ENCODE data around the gene FLACC1. TPM values are rescaled to one million over a fixed set of nuclear protein-coding genes. Genes with fewer than 3 reads are reported as not detected.

The FLACC1 gene
- total RNA-seq, 1 experiment from 2014 or later: 0.17 TPM

- TF ChIP-seq, protein P1, sequence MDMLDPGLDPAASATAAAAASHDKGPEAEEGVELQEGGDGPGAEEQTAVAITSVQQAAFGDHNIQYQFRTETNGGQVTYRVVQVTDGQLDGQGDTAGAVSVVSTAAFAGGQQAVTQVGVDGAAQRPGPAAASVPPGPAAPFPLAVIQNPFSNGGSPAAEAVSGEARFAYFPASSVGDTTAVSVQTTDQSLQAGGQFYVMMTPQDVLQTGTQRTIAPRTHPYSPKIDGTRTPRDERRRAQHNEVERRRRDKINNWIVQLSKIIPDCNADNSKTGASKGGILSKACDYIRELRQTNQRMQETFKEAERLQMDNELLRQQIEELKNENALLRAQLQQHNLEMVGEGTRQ (CRISPR knock-in tag; IDR thresholded peaks at IDR 0.05): no peak
- no peak for TF ChIP-seq GRHL2 (CRISPR knock-in tag; IDR thresholded peaks at IDR 0.05; ENCODE audit: insufficient replicate concordance, severe bottlenecking)
- TF ChIP-seq GTF2I (CRISPR knock-in tag; conservative IDR thresholded peaks at IDR 0.05): no peak
- TF ChIP-seq, protein P2, sequence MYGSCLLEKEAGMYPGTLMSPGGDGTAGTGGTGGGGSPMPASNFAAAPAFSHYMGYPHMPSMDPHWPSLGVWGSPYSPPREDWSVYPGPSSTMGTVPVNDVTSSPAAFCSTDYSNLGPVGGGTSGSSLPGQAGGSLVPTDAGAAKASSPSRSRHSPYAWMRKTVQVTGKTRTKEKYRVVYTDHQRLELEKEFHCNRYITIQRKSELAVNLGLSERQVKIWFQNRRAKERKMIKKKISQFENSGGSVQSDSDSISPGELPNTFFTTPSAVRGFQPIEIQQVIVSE (CRISPR knock-in tag; IDR thresholded peaks at IDR 0.05; ENCODE audit: borderline replicate concordance): no peak
- no peak for TF ChIP-seq ATF3 (CRISPR knock-in tag; conservative IDR thresholded peaks at IDR 0.05)
- no peak for TF ChIP-seq AFF4 (CRISPR knock-in tag; IDR thresholded peaks at IDR 0.05; ENCODE audit: borderline replicate concordance)
- TF ChIP-seq NFE2L1 (CRISPR knock-in tag; IDR thresholded peaks at IDR 0.05): no peak
- no peak for TF ChIP-seq AR (CRISPR knock-in tag; IDR thresholded peaks at IDR 0.05)
- TF ChIP-seq, protein P3, sequence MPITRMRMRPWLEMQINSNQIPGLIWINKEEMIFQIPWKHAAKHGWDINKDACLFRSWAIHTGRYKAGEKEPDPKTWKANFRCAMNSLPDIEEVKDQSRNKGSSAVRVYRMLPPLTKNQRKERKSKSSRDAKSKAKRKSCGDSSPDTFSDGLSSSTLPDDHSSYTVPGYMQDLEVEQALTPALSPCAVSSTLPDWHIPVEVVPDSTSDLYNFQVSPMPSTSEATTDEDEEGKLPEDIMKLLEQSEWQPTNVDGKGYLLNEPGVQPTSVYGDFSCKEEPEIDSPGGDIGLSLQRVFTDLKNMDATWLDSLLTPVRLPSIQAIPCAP (CRISPR knock-in tag; IDR thresholded peaks at IDR 0.05): no peak
- no peak for TF ChIP-seq SP1 (CRISPR knock-in tag; conservative IDR thresholded peaks at IDR 0.05)
- no peak for TF ChIP-seq HMGA2 (CRISPR knock-in tag; IDR thresholded peaks at IDR 0.05)
- no peak for TF ChIP-seq ZNF416 (CRISPR knock-in tag; IDR thresholded peaks at IDR 0.05)
- TF ChIP-seq PREB (CRISPR knock-in tag; IDR thresholded peaks at IDR 0.05; ENCODE audit: borderline replicate concordance): no peak
- no peak for TF ChIP-seq FOXP1 (CRISPR knock-in tag; IDR thresholded peaks at IDR 0.05; ENCODE audit: borderline replicate concordance)
Observed at GRCh38 chr2:201350879-201351278, 6.3 kb downstream of the FLACC1 start (continued).

DNA sequence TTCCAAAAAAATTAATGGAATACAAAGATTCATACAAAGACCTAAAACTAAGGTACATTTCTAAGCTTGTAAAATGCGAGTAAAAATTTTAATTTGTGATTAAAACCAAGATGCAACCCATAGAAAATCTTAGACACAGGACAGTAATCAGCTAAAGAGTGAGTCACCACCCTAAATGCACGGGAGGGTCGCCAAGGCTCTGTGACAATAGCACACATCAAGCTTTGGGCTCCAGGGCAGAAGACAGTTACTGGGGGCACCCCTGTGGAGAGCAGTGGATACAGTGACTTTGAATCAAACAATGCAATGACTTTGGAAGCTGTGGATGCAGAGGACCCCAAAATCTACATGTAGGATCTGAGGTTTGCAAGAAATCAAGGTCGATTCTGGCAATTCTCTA lies 7.5 kb downstream of the FLACC1 start:
- POLR2A ChIA-PET: no interaction called here
- CTCF ChIA-PET: interaction anchor here (1.3 to 1.4 kb wide), 2 partner anchors 14 to 117 kb away, joined by 3 read pairs; no protein-coding TSS in a partner anchor
- Mint-ChIP-seq H3K36me3 (no peaks in the 10 kb centered on the region), H3K27me3 (ENCODE audit: low read depth) (no peaks in the 10 kb centered on the region), H3K9me3 (no peaks in the 10 kb centered on the region), H3K27ac (no peak overlapping the region), H3K4me1 (no peaks in the 10 kb centered on the region), H3K4me3 (no peak overlapping the region)
- ATAC-seq: no peak
- DNase-seq (ENCODE audit: low spot score): no peak
- no peak for TF ChIP-seq RORB (CRISPR knock-in tag; IDR thresholded peaks at IDR 0.05)
- no peak for TF ChIP-seq SMAD3 (CRISPR knock-in tag; IDR thresholded peaks at IDR 0.05; ENCODE audit: borderline replicate concordance)
- no peak for TF ChIP-seq ZBTB21 (CRISPR knock-in tag; IDR thresholded peaks at IDR 0.05; ENCODE audit: borderline replicate concordance)
- no peak for TF ChIP-seq ELF4 (CRISPR knock-in tag; IDR thresholded peaks at IDR 0.05; ENCODE audit: low read depth)
- TF ChIP-seq SMAD4 (CRISPR knock-in tag; IDR thresholded peaks at IDR 0.05): no peak
- TF ChIP-seq, protein P4, sequence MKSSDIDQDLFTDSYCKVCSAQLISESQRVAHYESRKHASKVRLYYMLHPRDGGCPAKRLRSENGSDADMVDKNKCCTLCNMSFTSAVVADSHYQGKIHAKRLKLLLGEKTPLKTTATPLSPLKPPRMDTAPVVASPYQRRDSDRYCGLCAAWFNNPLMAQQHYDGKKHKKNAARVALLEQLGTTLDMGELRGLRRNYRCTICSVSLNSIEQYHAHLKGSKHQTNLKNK (CRISPR knock-in tag; IDR thresholded peaks at IDR 0.05): no peak
- no peak for TF ChIP-seq GTF2I (CRISPR knock-in tag; conservative IDR thresholded peaks at IDR 0.05)
- TF ChIP-seq, protein P5, sequence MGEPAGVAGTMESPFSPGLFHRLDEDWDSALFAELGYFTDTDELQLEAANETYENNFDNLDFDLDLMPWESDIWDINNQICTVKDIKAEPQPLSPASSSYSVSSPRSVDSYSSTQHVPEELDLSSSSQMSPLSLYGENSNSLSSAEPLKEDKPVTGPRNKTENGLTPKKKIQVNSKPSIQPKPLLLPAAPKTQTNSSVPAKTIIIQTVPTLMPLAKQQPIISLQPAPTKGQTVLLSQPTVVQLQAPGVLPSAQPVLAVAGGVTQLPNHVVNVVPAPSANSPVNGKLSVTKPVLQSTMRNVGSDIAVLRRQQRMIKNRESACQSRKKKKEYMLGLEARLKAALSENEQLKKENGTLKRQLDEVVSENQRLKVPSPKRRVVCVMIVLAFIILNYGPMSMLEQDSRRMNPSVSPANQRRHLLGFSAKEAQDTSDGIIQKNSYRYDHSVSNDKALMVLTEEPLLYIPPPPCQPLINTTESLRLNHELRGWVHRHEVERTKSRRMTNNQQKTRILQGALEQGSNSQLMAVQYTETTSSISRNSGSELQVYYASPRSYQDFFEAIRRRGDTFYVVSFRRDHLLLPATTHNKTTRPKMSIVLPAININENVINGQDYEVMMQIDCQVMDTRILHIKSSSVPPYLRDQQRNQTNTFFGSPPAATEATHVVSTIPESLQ (CRISPR knock-in tag; IDR thresholded peaks at IDR 0.05): no peak
- TF ChIP-seq, protein P2 (CRISPR knock-in tag; IDR thresholded peaks at IDR 0.05; ENCODE audit: borderline replicate concordance): no peak
- TF ChIP-seq ZNF396 (CRISPR knock-in tag; IDR thresholded peaks at IDR 0.05; ENCODE audit: borderline replicate concordance): no peak
- TF ChIP-seq TEAD1 (CRISPR knock-in tag; IDR thresholded peaks at IDR 0.05): no peak
